GM19455 (cell line): ENCODE results near the gene GPHA2.

Experiments
- ATAC-seq: cut with Tn5 transposase; IDR thresholded peaks from one replicate; pipeline ENCODE4 v1.9.1; 2021; ENCODE audit not compliant: unreplicated experiment

Gene GPHA2

DNA sequence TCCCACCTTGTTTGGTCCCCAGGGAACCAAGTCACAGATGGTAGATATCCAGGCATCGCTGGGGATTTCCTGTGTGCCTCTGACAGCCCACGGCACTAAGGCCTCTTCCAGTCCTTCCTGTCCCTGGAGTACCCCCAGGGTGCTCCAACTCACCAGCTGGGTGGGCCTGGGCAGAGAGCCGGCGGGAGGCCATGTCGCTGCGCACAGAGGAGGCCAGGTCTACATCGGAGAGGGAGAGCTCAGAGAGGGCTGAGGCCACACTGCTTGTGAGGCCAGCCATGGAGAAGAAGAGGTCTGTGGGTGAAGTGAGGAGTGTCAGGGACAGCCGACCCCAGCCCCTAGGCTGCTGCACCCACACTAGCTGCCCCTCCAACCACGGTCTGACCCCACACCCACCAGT is 24.0 kb downstream of the GPHA2 start:
- ATAC-seq = no peak

- ATAC-seq = no peak
Observed at GRCh38 chr11:64911142-64911541, 24.6 kb downstream of the GPHA2 start.

GRCh38 chr11:64910451-64911093 is 25.1 kb downstream of the GPHA2 start:
- no peak for ATAC-seq

GRCh38 chr11:64909653-64910343 is 25.9 kb downstream of the GPHA2 start:
- ATAC-seq = no peak

DNA sequence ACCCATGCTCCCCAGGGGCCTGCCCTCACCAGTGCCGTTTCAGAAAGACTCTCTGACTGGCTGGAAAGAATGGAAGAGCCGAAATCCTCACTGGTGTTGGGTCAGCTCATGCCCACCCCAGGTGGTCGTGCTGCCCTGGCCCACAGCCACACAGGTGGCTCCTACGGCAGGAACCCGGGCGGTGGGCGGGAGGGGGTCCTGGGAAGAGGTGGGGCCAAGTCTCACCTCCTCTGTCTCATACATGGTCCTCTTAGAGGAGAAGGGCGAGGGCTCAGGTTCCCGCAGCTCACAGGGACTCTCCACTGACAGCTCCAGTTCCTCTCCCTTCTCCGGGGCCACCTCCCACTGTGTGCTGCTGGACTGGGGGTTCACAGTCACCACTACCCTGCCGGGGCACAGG is 26.9 kb downstream of the GPHA2 start:
- ATAC-seq = no peak

- ATAC-seq = no peak
Observed at GRCh38 chr11:64906314-64906635, 29.4 kb downstream of the GPHA2 start.

- ATAC-seq = no peak
Observed at GRCh38 chr11:64905516-64906313, 30.0 kb downstream of the GPHA2 start.

DNA sequence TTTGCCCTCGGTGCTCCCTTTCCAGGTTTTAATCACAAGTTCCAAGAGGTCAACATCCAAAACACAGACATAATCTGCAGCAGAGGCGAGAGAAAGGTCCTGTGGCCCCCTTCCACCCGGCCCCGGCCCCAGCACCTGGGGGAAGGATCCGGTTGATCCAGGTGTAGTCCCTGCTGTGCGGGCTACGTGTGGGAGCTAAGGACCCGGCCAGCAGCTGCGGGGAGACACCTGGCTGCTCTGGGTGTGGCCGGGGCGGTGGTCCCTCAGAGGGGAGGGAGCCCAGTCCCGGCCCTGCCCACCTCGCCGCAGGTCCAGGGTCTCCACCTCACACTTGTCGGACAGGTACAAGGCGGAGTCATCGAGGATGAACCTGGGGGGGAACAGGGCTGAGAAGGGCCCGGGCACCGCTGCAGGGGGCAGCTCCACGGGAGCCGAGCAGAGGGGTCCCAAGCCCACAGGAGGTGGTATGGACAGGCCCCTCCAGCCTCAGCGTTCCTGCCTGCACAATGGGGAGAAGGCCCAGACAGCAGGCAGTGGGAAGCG is 32.3 kb downstream of the GPHA2 start:
- no peak for ATAC-seq

GRCh38 chr11:64902102-64902900 is 33.4 kb downstream of the GPHA2 start:
- no peak for ATAC-seq

DNA sequence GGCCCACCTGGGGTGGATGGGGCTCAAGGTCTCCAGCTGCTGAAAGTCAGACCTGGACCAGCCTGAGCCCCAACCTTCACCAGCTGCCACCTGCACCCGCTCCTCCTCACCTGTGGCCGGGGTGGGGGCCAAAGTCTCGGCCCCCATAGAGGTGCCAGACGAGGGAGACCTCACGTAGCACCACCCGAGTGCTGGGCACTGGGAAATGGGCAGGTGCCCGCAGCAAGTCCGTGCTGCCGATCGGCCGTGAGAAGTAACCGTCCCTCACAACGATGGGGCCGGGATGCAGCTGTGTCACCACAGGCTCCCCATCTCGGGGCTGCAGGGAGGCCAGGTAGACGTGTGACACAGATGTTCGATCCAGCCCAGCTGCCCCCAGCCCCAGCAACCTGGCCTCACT is 34.9 kb downstream of the GPHA2 start:
- ATAC-seq = no peak

DNA sequence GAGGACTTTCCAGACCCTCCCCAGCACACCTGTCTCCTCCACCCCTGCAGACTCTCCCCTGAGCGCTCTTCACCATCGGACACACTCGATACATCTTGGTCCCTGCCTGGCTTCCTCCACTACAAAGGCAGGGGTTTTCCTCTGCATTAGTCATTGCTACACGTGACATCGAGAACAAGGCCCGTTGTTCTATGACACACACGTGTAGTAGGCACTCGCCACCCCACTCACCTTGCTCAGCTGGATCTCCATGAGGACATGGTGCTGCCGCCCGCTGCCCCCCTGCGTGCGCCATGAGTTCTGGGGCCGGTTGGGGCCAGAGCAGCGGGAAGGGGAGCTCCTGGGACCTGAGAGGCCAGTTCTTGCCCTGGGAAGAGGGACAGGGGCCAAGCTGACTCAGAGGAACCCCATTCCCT is 35.4 kb downstream of the GPHA2 start:
- no peak for ATAC-seq

GRCh38 chr11:64898541-64898940 is 37.2 kb downstream of the GPHA2 start:
- ATAC-seq = no peak

DNA sequence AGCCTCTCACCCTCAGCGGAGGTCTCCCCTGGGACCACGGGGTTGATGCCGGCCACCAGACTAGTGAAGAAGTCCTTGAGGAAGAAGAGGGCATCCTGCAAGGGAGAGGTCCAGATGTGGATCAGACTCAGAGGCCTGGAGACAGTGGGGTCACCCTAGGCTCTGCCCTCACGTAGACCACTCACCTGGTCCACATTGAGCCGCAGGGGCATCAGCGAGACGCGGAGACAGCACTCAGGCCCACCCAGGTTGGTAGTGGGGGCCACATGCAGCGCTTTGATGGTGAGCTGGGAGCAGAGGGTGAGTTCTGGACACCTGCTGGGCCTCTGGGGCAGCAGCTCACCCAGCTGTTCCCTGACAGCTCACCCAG is 37.6 kb downstream of the GPHA2 start:
- no peak for ATAC-seq

DNA sequence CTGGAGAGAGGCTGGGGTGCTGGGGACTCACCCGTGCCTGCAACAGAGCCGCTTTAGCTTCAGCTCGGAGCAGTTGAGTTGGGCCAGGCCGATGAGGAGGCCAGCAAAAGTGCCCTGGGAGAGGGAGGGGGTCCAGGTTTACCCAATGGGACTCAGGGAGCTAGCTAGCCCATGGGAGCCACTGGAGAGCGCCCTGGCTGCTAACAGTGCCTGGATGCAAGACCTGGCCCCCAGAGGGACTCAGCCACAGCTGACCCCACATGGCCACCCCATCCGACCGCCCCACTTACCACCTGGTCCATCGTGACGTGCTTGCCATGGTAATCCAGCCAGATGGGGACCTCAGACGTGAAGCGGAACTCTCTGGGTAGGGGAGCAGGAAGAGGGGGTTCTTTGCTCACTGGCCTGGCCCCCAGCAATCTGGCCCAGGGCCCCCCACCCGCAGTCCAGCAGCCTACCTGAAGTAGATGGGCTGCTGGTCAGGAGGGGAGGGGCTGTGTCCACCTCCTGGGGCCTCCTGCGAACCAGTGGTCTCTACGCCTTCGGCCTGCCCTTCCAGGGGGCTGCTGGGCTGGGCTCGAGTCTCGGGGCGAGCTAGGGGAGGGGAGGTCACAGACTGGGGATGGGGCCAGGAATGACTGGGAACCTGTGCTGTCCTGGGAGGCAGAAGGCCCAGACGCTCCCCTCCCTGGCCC is 38.2 kb downstream of the GPHA2 start:
- ATAC-seq = no peak

DNA sequence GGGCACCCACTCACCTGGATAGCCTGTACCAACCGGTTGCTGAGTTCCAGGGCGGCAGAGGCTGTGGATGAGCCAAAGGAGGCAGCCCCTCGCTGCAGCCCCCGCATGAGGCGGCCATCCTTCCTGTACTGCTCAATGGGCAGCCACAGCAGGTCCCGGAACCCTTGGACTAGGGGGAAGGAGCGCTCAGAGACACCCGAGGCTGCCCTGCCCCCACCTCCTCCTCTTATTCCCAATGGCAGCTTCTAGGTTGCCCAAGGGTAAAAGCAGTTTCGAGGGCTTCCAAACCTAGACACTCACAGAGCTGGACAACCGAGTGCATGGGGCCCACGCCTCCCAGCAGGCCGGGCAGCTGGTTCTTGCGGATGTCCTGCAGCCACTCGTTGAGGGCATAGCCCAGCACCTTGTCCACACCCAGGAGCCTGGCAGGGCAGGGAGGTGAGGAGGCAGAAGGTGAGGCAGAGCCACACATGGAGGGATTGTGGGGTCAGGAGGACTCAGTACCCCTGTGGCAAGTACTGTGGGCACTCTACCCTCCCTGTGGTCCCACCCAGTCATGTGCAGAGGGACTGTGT is 39.2 kb downstream of the GPHA2 start:
- ATAC-seq = no peak

GRCh38 chr11:64894812-64895452 is 40.8 kb downstream of the GPHA2 start:
- ATAC-seq = no peak

DNA sequence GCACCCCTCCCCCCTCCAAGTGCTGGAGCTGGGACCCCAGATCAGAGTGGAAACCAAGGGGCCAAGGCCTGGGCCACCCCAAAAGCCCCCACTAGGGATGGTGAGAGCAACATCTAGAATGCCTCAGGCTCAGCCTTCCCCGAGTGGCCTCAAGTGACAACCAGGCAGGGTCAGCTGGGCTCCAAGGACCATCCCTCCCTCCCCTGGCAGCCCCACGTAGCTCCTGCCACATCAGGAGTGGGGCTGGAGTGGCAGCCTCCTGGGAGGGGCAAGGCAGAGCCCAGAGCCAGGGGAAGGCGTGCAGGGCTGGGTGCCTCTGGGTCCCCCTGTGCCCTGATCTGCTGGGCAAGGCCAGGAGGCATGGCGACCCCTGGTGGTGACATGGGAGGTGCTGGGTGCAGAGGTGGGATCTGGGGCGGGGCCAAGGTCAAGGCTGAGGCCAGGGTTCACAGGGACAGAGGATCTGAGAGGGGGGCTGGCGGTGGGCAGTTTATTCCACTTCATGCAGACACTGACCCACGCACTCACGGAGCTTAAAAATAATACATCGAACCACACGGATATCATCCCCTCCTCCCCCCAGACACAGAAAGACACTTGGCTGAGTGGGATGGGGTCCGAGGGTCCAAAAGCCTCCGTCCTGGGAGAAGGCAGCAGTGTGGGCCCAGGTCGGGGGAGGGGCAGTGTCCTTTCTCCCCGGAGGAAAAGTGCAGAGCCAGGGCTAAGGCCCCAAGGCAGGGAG is 41.5 kb downstream of the GPHA2 start:
- ATAC-seq = no peak

- ATAC-seq = no peak
Observed at GRCh38 chr11:64893194-64894069, 42.3 kb downstream of the GPHA2 start.
